ENCODE data around the gene SNX25. TPM values are rescaled to one million over a fixed set of nuclear protein-coding genes. Genes with fewer than 3 reads are reported as not detected.
A peak's percentile ranks its signal among the peaks of the same experiment; 100 is the strongest.

SNX25 gene
- total RNA-seq, 3 donors from 2014 or later (not counting 1 experiment from before 2014, with no cell fraction given) = 15.5 to 18.0 (median 16.6) TPM

DNA sequence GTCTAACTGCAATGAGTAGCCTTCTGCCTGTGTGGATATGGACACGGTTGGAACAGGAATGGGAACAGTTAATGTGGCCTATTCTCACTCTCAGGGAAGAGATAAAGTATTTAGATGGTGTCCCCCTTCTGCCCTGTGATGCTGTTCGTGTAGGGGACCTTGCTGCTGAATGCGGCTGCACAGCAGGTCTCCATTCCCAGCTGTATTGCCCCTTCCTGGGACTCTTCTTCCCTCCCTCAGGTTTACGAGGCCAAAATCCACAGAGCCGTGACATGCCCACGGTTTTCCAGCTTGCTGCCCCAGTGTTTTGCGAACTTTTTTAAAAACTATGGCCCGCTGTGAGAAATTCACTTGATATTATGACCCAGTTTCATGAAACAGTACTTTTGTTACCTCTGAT is 50.3 kb downstream of the SNX25 start:
- H3K36me3 ChIP-seq (ENCODE audit: control insufficient read depth, insufficient read depth, low read length) = peaks cover under 1% of the 10 kb centered on the region
- Mint-ChIP-seq H3K9me3 (no peaks in the 10 kb centered on the region), H3K36me3 (no peaks in the 10 kb centered on the region), H3K27me3 (ENCODE audit: low read depth in 2 of 2) (no peaks in the 10 kb centered on the region), H3K4me3 (no peak overlapping the region), H3K27ac (no peak overlapping the region), H3K4me1 (peaks cover 4 to 13% of the 10 kb centered on the region in 2 donors)
- TF ChIP-seq, protein P1, sequence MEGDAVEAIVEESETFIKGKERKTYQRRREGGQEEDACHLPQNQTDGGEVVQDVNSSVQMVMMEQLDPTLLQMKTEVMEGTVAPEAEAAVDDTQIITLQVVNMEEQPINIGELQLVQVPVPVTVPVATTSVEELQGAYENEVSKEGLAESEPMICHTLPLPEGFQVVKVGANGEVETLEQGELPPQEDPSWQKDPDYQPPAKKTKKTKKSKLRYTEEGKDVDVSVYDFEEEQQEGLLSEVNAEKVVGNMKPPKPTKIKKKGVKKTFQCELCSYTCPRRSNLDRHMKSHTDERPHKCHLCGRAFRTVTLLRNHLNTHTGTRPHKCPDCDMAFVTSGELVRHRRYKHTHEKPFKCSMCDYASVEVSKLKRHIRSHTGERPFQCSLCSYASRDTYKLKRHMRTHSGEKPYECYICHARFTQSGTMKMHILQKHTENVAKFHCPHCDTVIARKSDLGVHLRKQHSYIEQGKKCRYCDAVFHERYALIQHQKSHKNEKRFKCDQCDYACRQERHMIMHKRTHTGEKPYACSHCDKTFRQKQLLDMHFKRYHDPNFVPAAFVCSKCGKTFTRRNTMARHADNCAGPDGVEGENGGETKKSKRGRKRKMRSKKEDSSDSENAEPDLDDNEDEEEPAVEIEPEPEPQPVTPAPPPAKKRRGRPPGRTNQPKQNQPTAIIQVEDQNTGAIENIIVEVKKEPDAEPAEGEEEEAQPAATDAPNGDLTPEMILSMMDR (IDR thresholded peaks at IDR 0.05) = no peak
- no peaks in the 10 kb centered on the region for H3K27me3 ChIP-seq (ENCODE audit: control insufficient read depth, insufficient read depth, low read length)
- no peak for DNase-seq
- intact Hi-C loops (cut with micrococcal nuclease) = no loop called here
- no peak overlapping the region for H3K27ac ChIP-seq (ENCODE audit: low read length)
- H3K9me3 ChIP-seq (ENCODE audit: control insufficient read depth, insufficient read depth, low read length) = no peaks in the 10 kb centered on the region
- H3K4me1 ChIP-seq (ENCODE audit: control insufficient read depth, insufficient read depth, low read length) = no peaks in the 10 kb centered on the region
- H3K4me3 ChIP-seq (ENCODE audit: low read length) = no peak overlapping the region
- WGBS (ENCODE audit: insufficient coverage) = 96% methylated on average over 8 of the region's 8 CpGs
- ATAC-seq = no peak

DNA sequence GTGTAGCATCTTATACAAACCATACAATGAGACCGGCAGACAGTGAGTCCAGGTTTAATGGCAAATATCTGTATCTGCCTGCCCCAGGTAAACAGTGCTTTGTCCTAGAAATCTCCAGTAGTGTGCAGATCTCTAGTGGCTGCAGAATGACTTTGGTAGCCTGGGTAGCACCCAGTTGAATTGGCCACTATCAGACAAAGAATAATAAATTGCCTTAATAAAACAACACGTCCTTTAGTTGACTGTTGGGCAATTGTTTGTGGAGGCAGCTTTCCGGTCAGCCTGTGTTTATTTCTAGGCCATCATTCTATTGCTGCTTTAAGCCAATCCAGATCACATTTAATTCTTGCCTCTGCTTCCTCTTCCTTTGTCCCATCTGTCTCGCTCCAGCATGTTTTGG is 52.5 kb downstream of the SNX25 start:
- ATAC-seq (no peak), DNase-seq (no peak)
- no peak overlapping the region for H3K4me3 ChIP-seq (ENCODE audit: low read length)
- 100% methylated on average over 2 of the region's 4 CpGs for WGBS (ENCODE audit: insufficient coverage)
- no peak overlapping the region for H3K27ac ChIP-seq (ENCODE audit: low read length)
- H3K27me3 ChIP-seq (ENCODE audit: control insufficient read depth, insufficient read depth, low read length) = no peaks in the 10 kb centered on the region
- intact Hi-C loops (cut with micrococcal nuclease) = no loop called here
- H3K27ac Mint-ChIP-seq = no peak overlapping the region
- H3K4me1 ChIP-seq (ENCODE audit: control insufficient read depth, insufficient read depth, low read length) = no peaks in the 10 kb centered on the region
- H3K9me3 ChIP-seq (ENCODE audit: control insufficient read depth, insufficient read depth, low read length) = no peaks in the 10 kb centered on the region
- no peaks in the 10 kb centered on the region for H3K36me3 Mint-ChIP-seq
- peaks cover 4 to 9% of the 10 kb centered on the region in 2 donors for H3K4me1 Mint-ChIP-seq
- TF ChIP-seq, protein P1 (IDR thresholded peaks at IDR 0.05) = no peak
- H3K4me3 Mint-ChIP-seq = no peak overlapping the region
- H3K9me3 Mint-ChIP-seq = no peaks in the 10 kb centered on the region
- H3K36me3 ChIP-seq (ENCODE audit: control insufficient read depth, insufficient read depth, low read length) = peaks cover 7% of the 10 kb centered on the region
- no peaks in the 10 kb centered on the region for H3K27me3 Mint-ChIP-seq (ENCODE audit: low read depth in 2 of 2)

DNA sequence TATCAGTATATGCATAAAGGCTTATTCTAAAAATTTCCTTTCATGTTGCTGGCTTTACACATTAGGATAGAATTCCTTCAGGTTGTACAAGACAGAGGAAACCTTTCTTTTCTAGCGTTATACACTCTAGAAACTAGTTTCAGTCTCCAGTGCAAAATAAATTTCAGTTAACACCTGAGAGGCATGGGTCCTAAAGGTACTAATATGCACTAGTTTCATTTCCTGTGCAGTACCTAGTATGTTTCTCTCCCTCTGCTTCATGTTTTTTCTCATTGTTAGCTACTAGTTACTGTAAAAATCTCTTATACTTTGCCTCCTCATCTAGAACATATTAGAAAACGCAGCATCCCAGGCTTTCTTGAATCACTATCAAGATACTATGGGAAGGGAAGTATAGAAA is 54.0 kb downstream of the SNX25 start:
- Mint-ChIP-seq H3K4me1 (peaks cover 4 to 9% of the 10 kb centered on the region in 2 donors), H3K9me3 (no peaks in the 10 kb centered on the region), H3K36me3 (no peaks in the 10 kb centered on the region), H3K27me3 (ENCODE audit: low read depth in 2 of 2) (no peaks in the 10 kb centered on the region), H3K4me3 (no peak overlapping the region), H3K27ac (peak overlapping the region in 1 of 2 donors; percentile 9)
- DNase-seq (no peak), ATAC-seq (no peak)
- intact Hi-C loops (cut with micrococcal nuclease) = no loop called here
- H3K4me1 ChIP-seq (ENCODE audit: control insufficient read depth, insufficient read depth, low read length) = no peaks in the 10 kb centered on the region
- no peak overlapping the region for H3K27ac ChIP-seq (ENCODE audit: low read length)
- H3K36me3 ChIP-seq (ENCODE audit: control insufficient read depth, insufficient read depth, low read length) = peaks cover 11% of the 10 kb centered on the region
- H3K9me3 ChIP-seq (ENCODE audit: control insufficient read depth, insufficient read depth, low read length) = no peaks in the 10 kb centered on the region
- no peaks in the 10 kb centered on the region for H3K27me3 ChIP-seq (ENCODE audit: control insufficient read depth, insufficient read depth, low read length)
- H3K4me3 ChIP-seq (ENCODE audit: low read length) = no peak overlapping the region
- TF ChIP-seq, protein P1 (IDR thresholded peaks at IDR 0.05) = no peak
- 77% methylated on average over 1 of the region's 2 CpGs for WGBS (ENCODE audit: insufficient coverage)

DNA sequence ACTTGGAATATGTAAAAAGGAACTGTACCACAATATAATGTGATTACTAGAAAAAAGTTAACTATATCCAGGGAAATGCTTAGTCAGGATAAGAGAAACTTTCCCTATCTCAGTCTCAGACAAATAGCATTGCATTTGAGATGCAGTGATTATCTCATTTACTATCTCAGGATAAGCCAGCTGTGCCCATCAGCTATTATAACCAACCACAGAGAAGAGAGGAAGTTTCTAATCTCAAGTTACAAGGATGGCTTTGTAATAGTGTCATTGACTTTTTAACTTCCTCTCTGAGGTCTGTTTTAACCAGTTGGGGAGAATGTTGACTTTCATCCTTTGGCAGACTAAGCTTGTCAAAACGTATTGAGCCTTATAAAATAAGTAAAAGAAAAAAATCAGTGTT is 56.5 kb downstream of the SNX25 start:
- Mint-ChIP-seq H3K27ac (no peak overlapping the region), H3K4me1 (peaks cover 0 to 5% of the 10 kb centered on the region in 2 donors), H3K4me3 (no peak overlapping the region), H3K9me3 (no peaks in the 10 kb centered on the region), H3K27me3 (ENCODE audit: low read depth in 2 of 2) (no peaks in the 10 kb centered on the region), H3K36me3 (no peaks in the 10 kb centered on the region)
- TF ChIP-seq, protein P1 (IDR thresholded peaks at IDR 0.05) = no peak
- H3K4me1 ChIP-seq (ENCODE audit: control insufficient read depth, insufficient read depth, low read length) = no peaks in the 10 kb centered on the region
- no peak overlapping the region for H3K27ac ChIP-seq (ENCODE audit: low read length)
- WGBS (ENCODE audit: insufficient coverage) = 0% methylated on average over 1 of the region's 1 CpG
- no peaks in the 10 kb centered on the region for H3K9me3 ChIP-seq (ENCODE audit: control insufficient read depth, insufficient read depth, low read length)
- ATAC-seq (peak in 2 of 3 donors; percentile 35 to 55), DNase-seq (peak in 1 of 2 donors; percentile 41)
- no peaks in the 10 kb centered on the region for H3K27me3 ChIP-seq (ENCODE audit: control insufficient read depth, insufficient read depth, low read length)
- intact Hi-C loops (cut with micrococcal nuclease) = no loop called here
- H3K4me3 ChIP-seq (ENCODE audit: low read length) = no peak overlapping the region
- H3K36me3 ChIP-seq (ENCODE audit: control insufficient read depth, insufficient read depth, low read length) = peaks cover 17% of the 10 kb centered on the region

Measured in natural killer cell (primary cell).